Right forelimb (tissue), 1 donor: ENCODE data around the gene CRLF2.
"Not testable (repeated sequence)": the region's sequence is repeated elsewhere in the genome, so short reads cannot be mapped to it uniquely, and the experiment has no call there.

Experiments
- DNase-seq: peaks from one replicate; pipeline ENCODE4 v3.0.0-alpha.2; 2018

CRLF2 gene

GRCh38 chrX:1212532-1212931 is at the start of gene CRLF2:
TSS of gene CRLF2 (minus strand) at chrX:1212649. CDS start at chrX:1212634, 15 bp downstream.
- DNase-seq: no peak

- not testable (repeated sequence) for DNase-seq
Measured at GRCh38 chrX:1261771-1262170, 49.3 kb upstream of the CRLF2 start.

GRCh38 chrX:1261285-1261684 is 48.8 kb upstream of the CRLF2 start:
- no peak for DNase-seq

GRCh38 chrX:1252861-1253260 is 40.4 kb upstream of the CRLF2 start:
- no peak for DNase-seq

- DNase-seq: peak; percentile 68
Measured at GRCh38 chrX:1249101-1249887, 36.8 kb upstream of the CRLF2 start.

- peak; percentile 76 for DNase-seq
Measured at GRCh38 chrX:1248331-1249061, 36.0 kb upstream of the CRLF2 start.

- peak; percentile 89 for DNase-seq
Measured at GRCh38 chrX:1246816-1247215, 34.4 kb upstream of the CRLF2 start.

GRCh38 chrX:1244164-1245076 is 32.0 kb upstream of the CRLF2 start:
- peak; percentile 56 for DNase-seq

GRCh38 chrX:1242891-1243402 is 30.5 kb upstream of the CRLF2 start:
- DNase-seq: no peak

GRCh38 chrX:1240551-1240950 is 28.1 kb upstream of the CRLF2 start:
- not testable (repeated sequence) for DNase-seq

GRCh38 chrX:1239681-1240142 is 27.3 kb upstream of the CRLF2 start:
- DNase-seq: no peak

GRCh38 chrX:1231850-1232465 is 19.5 kb upstream of the CRLF2 start:
- no peak for DNase-seq

GRCh38 chrX:1228101-1228500 is 15.7 kb upstream of the CRLF2 start:
- DNase-seq: not testable (repeated sequence)

GRCh38 chrX:1226249-1226648 is 13.8 kb upstream of the CRLF2 start:
- DNase-seq: no peak

- DNase-seq: no peak
Measured at GRCh38 chrX:1224954-1225353, 12.5 kb upstream of the CRLF2 start.

GRCh38 chrX:1223242-1223600 is 10.8 kb upstream of the CRLF2 start:
- no peak for DNase-seq

GRCh38 chrX:1222531-1223241 is 10.2 kb upstream of the CRLF2 start:
- no peak for DNase-seq

- DNase-seq: no peak
Measured at GRCh38 chrX:1221296-1221845, 8.9 kb upstream of the CRLF2 start.

- no peak for DNase-seq
Measured at GRCh38 chrX:1218286-1218685, 5.8 kb upstream of the CRLF2 start.

- DNase-seq: no peak
Measured at GRCh38 chrX:1215123-1215823, 2.8 kb upstream of the CRLF2 start.

GRCh38 chrX:1213971-1214370 is 1.5 kb upstream of the CRLF2 start:
- no peak for DNase-seq
